ENCODE measurements around the gene REST.

GRCh38 chr4:56874166-56874565 is 33.5 kb upstream of the REST start:
- no peak for TF ChIP-seq CTCF (IDR thresholded peaks at IDR 0.05; ENCODE audit: insufficient read depth, low read depth, low read length)
- TF ChIP-seq EZH2 (IDR thresholded peaks at IDR 0.05; ENCODE audit: insufficient read depth, low read length): no peak

Data from astrocyte (in vitro differentiated cells and primary cell).